ENCODE results near the gene CEP135.

DNA sequence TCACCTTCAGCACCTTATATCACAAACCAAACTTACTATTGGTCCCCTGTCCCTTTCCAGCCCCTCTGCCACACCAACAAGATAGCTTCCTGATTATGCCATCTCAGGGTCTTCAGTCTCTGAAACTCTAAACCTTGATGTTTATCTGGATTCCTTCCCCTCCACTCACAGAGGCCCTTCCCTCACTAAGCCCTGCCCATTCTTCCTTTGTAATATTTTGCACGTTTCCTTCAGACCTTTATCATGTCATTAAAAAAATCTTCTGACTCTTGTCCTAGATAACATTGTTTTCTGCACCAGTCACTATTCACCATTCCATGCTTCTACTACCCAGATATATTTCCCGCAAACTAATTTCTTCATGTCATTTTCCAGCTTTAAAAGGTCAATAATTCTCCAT, 17.7 kb upstream of the CEP135 start:
- TF ChIP-seq CTCF (IDR thresholded peaks at IDR 0.05 in 2 of 3, conservative IDR thresholded peaks at IDR 0.05 in 1 of 3; ENCODE audit: borderline replicate concordance in 1 of 3, insufficient read depth in 1 of 3, low read depth in 2 of 3, low read length in 2 of 3) = no peak
- no peak for TF ChIP-seq POLR2AphosphoS5 (IDR thresholded peaks at IDR 0.05; ENCODE audit: low read depth, low read length)
- TF ChIP-seq EGR1 (IDR thresholded peaks at IDR 0.05; ENCODE audit: low read depth) = no peak
- TF ChIP-seq, protein P1, sequence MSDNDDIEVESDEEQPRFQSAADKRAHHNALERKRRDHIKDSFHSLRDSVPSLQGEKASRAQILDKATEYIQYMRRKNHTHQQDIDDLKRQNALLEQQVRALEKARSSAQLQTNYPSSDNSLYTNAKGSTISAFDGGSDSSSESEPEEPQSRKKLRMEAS (IDR thresholded peaks at IDR 0.05) = no peak
- TF ChIP-seq, protein P2, sequence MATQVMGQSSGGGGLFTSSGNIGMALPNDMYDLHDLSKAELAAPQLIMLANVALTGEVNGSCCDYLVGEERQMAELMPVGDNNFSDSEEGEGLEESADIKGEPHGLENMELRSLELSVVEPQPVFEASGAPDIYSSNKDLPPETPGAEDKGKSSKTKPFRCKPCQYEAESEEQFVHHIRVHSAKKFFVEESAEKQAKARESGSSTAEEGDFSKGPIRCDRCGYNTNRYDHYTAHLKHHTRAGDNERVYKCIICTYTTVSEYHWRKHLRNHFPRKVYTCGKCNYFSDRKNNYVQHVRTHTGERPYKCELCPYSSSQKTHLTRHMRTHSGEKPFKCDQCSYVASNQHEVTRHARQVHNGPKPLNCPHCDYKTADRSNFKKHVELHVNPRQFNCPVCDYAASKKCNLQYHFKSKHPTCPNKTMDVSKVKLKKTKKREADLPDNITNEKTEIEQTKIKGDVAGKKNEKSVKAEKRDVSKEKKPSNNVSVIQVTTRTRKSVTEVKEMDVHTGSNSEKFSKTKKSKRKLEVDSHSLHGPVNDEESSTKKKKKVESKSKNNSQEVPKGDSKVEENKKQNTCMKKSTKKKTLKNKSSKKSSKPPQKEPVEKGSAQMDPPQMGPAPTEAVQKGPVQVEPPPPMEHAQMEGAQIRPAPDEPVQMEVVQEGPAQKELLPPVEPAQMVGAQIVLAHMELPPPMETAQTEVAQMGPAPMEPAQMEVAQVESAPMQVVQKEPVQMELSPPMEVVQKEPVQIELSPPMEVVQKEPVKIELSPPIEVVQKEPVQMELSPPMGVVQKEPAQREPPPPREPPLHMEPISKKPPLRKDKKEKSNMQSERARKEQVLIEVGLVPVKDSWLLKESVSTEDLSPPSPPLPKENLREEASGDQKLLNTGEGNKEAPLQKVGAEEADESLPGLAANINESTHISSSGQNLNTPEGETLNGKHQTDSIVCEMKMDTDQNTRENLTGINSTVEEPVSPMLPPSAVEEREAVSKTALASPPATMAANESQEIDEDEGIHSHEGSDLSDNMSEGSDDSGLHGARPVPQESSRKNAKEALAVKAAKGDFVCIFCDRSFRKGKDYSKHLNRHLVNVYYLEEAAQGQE (IDR thresholded peaks at IDR 0.05; ENCODE audit: low read depth) = no peak
- no peak for TF ChIP-seq YY1 (IDR thresholded peaks at IDR 0.05; ENCODE audit: extremely low read depth, insufficient replicate concordance, low read depth, low read length)
- no peak for TF ChIP-seq SP1 (IDR thresholded peaks at IDR 0.05; ENCODE audit: low read depth)
- no peak for TF ChIP-seq POLR2A (IDR thresholded peaks at IDR 0.05; ENCODE audit: borderline replicate concordance, extremely low read depth, insufficient read depth, insufficient read length)
- no peak for TF ChIP-seq CEBPB (IDR thresholded peaks at IDR 0.05; ENCODE audit: low read depth)
